ENCODE measurements around the gene DAB2IP.

GRCh38 chr9:121714075-121714705 is 62.8 kb downstream of the DAB2IP start:
- no peak for TF ChIP-seq SUZ12 (IDR thresholded peaks at IDR 0.05)
- TF ChIP-seq FOXA1 (IDR thresholded peaks at IDR 0.05), result no peak
- no peak for TF ChIP-seq BHLHE40 (IDR thresholded peaks at IDR 0.05; ENCODE audit: borderline replicate concordance)
- no peak for TF ChIP-seq ARNT (IDR thresholded peaks at IDR 0.05)
- no peak for TF ChIP-seq ELF4 (IDR thresholded peaks at IDR 0.05)
- TF ChIP-seq HDGF (IDR thresholded peaks at IDR 0.05; ENCODE audit: borderline replicate concordance), result no peak
- TF ChIP-seq SP1 (IDR thresholded peaks at IDR 0.05), result no peak
- TF ChIP-seq CTBP1 (IDR thresholded peaks at IDR 0.05; ENCODE audit: borderline replicate concordance), result no peak
- TF ChIP-seq ZNF384 (IDR thresholded peaks at IDR 0.05), result no peak
- TF ChIP-seq NFRKB (IDR thresholded peaks at IDR 0.05), result no peak
- no peak for TF ChIP-seq PKNOX1 (IDR thresholded peaks at IDR 0.05)
- no peak for TF ChIP-seq FOXM1 (IDR thresholded peaks at IDR 0.05; ENCODE audit: borderline replicate concordance)
